ENCODE results near the gene STX17.

The STX17 gene

GRCh38 chr9:99866398-99866797 is 40.1 kb upstream of the STX17 start:
- H3K27me3 ChIP-seq = no peaks in the 10 kb centered on the region
- intact Hi-C loops (cut with DNase I; ENCODE audit: low total_unique reads) = no loop called here
- no peaks in the 10 kb centered on the region for H3K4me1 ChIP-seq
- H3K36me3 ChIP-seq = peaks cover 8 to 10% (median 9%) of the 10 kb centered on the region in 3 donors
- H3K9me3 ChIP-seq = no peaks in the 10 kb centered on the region
- no peak overlapping the region for H3K4me3 ChIP-seq
- TF ChIP-seq, protein P1, sequence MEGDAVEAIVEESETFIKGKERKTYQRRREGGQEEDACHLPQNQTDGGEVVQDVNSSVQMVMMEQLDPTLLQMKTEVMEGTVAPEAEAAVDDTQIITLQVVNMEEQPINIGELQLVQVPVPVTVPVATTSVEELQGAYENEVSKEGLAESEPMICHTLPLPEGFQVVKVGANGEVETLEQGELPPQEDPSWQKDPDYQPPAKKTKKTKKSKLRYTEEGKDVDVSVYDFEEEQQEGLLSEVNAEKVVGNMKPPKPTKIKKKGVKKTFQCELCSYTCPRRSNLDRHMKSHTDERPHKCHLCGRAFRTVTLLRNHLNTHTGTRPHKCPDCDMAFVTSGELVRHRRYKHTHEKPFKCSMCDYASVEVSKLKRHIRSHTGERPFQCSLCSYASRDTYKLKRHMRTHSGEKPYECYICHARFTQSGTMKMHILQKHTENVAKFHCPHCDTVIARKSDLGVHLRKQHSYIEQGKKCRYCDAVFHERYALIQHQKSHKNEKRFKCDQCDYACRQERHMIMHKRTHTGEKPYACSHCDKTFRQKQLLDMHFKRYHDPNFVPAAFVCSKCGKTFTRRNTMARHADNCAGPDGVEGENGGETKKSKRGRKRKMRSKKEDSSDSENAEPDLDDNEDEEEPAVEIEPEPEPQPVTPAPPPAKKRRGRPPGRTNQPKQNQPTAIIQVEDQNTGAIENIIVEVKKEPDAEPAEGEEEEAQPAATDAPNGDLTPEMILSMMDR (IDR thresholded peaks at IDR 0.05) = no peak
- no peak for DNase-seq
- no peak overlapping the region for H3K27ac ChIP-seq

DNA sequence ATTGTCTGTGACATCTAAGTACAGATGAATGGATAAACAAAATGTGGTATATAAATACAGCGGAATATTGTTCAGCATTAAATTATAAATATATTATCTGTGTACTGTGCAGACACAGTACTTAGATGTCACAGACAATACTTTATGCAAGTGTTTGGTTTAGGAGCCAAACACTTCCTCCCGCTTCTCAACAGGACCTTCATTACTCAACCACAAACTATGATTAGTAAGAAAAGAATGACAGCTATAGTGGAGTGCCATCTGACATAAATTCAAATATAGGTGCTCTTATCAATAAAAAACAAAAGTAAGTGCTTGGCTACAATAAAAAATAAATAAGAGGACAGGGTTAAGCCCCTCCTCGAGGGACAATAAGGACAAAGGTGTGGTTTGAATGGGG is 38.9 kb upstream of the STX17 start:
- no peaks in the 10 kb centered on the region for H3K4me1 ChIP-seq
- H3K4me3 ChIP-seq = no peak overlapping the region
- H3K36me3 ChIP-seq = peaks cover 8 to 10% (median 9%) of the 10 kb centered on the region in 3 donors
- DNase-seq = no peak
- H3K27me3 ChIP-seq = no peaks in the 10 kb centered on the region
- TF ChIP-seq, protein P1 (IDR thresholded peaks at IDR 0.05) = no peak
- intact Hi-C loops (cut with DNase I; ENCODE audit: low total_unique reads) = no loop called here
- H3K9me3 ChIP-seq = no peaks in the 10 kb centered on the region
- H3K27ac ChIP-seq = no peak overlapping the region

GRCh38 chr9:99867968-99868367 is 38.5 kb upstream of the STX17 start:
- H3K27me3 ChIP-seq = no peaks in the 10 kb centered on the region
- H3K36me3 ChIP-seq = peaks cover 8 to 10% (median 9%) of the 10 kb centered on the region in 3 donors
- H3K27ac ChIP-seq = no peak overlapping the region
- H3K9me3 ChIP-seq = no peaks in the 10 kb centered on the region
- no peak for DNase-seq
- H3K4me1 ChIP-seq = no peaks in the 10 kb centered on the region
- intact Hi-C loops (cut with DNase I; ENCODE audit: low total_unique reads) = no loop called here
- H3K4me3 ChIP-seq = no peak overlapping the region
- TF ChIP-seq, protein P1 (IDR thresholded peaks at IDR 0.05) = no peak

DNA sequence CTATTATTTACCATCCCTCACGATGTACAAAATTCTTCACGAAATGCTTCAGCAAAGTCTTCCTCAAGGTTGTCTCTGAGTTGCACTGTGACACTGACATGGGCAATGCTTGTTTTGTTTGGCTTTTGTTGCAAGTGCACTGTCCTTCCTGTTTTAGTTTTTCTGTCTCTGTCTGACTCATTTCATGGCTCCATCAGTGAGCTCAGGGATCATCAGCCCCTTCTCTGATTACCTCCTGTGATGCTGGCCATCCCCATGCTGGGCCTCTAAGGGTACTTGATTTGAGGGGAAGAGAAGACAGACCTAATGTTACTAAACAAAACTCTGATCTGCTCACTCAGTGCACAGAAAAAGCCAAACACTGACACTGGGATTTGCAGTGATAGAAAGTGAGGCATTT is 37.6 kb upstream of the STX17 start:
- Histone ChIP-seq H3K9me3 (no peaks in the 10 kb centered on the region), H3K36me3 (peaks cover 3 to 6% (median 5%) of the 10 kb centered on the region in 3 donors), H3K27ac (no peak overlapping the region), H3K4me1 (no peaks in the 10 kb centered on the region), H3K4me3 (no peak overlapping the region), H3K27me3 (no peaks in the 10 kb centered on the region)
- intact Hi-C loops (cut with DNase I; ENCODE audit: low total_unique reads) = no loop called here
- TF ChIP-seq, protein P1 (IDR thresholded peaks at IDR 0.05) = no peak
- no peak for DNase-seq

- Histone ChIP-seq H3K4me3 (no peak overlapping the region), H3K36me3 (no peaks in the 10 kb centered on the region), H3K9me3 (no peaks in the 10 kb centered on the region), H3K4me1 (no peaks in the 10 kb centered on the region), H3K27ac (no peak overlapping the region), H3K27me3 (no peaks in the 10 kb centered on the region)
- intact Hi-C loops (cut with DNase I; ENCODE audit: low total_unique reads) = no loop called here
- TF ChIP-seq, protein P1 (IDR thresholded peaks at IDR 0.05) = no peak
- DNase-seq = no peak
Observed at GRCh38 chr9:99870126-99870525, 36.3 kb upstream of the STX17 start.

- no peak overlapping the region for H3K27ac ChIP-seq
- H3K4me3 ChIP-seq = no peak overlapping the region
- H3K9me3 ChIP-seq = no peaks in the 10 kb centered on the region
- no peaks in the 10 kb centered on the region for H3K36me3 ChIP-seq
- H3K27me3 ChIP-seq = no peaks in the 10 kb centered on the region
- H3K4me1 ChIP-seq = no peaks in the 10 kb centered on the region
- no peak for DNase-seq
- TF ChIP-seq, protein P1 (IDR thresholded peaks at IDR 0.05) = no peak
- intact Hi-C loops (cut with DNase I; ENCODE audit: low total_unique reads) = no loop called here
Observed at GRCh38 chr9:99873531-99873930, 32.9 kb upstream of the STX17 start.
